ENCODE measurements around the gene SLCO4A1. TPM values are rescaled to one million over a fixed set of nuclear protein-coding genes. Genes with fewer than 3 reads are reported as not detected.

SLCO4A1 gene
- polyA plus RNA-seq, 1 experiment = 0.09 TPM

DNA sequence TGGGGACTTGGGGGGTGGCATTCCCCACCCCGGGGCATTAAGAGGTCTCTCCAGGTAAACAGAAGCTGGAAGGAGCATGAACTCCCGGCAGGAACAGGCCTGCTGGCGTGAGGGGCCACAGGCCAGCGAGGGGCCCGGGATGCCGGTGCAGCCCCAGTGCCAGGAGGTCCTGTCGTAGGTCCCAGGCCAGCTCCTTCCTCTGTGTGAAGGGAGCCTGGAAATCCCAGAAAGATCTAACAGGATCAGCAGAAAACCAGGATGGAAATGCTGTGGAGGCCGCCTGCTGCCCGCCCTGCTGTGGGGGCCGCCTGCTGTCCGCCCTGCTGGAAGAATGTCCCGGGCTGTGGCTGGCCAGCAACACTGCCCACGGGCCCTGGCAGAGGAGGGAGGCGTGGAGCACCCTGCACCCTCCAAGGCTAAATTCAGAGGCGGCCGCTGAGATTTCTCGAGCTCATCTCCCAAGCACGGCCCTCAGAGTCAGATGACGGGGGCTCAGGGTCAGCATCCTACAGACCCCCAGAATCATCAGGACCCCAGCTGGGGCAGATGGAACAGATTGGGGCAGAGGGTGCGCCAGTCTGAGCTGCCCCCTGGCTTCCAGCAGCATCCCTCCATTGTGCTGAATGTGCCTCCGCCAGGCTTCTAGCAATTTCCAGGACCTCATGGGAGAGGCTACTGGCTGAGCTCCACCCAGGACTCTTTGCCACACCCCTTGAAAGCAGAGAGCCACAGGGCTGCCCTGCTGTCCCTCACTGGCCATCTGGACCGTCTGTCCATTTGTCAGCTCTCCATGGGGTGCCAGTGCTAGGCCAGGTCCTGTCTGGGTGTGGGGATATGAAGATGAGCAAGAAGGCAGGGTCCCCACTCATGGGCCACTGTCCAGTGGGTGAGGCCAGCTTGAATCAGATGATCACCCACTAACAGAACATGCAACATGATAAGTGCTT lies 32.2 kb upstream of the SLCO4A1 start:
- no peak overlapping the region for H3K27ac ChIP-seq (ENCODE audit: low read depth, low read length)
- TF ChIP-seq, protein P1, sequence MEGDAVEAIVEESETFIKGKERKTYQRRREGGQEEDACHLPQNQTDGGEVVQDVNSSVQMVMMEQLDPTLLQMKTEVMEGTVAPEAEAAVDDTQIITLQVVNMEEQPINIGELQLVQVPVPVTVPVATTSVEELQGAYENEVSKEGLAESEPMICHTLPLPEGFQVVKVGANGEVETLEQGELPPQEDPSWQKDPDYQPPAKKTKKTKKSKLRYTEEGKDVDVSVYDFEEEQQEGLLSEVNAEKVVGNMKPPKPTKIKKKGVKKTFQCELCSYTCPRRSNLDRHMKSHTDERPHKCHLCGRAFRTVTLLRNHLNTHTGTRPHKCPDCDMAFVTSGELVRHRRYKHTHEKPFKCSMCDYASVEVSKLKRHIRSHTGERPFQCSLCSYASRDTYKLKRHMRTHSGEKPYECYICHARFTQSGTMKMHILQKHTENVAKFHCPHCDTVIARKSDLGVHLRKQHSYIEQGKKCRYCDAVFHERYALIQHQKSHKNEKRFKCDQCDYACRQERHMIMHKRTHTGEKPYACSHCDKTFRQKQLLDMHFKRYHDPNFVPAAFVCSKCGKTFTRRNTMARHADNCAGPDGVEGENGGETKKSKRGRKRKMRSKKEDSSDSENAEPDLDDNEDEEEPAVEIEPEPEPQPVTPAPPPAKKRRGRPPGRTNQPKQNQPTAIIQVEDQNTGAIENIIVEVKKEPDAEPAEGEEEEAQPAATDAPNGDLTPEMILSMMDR (IDR thresholded peaks at IDR 0.05; ENCODE audit: low read depth, low read length) = no peak
- CTCF ChIA-PET = interaction anchor here (0.5 kb wide), 1 partner anchor 110 kb away, joined by 4 read pairs; no protein-coding TSS in a partner anchor
- no peak for DNase-seq (ENCODE audit: low read depth, low spot score)
- no peak overlapping the region for H3K4me3 ChIP-seq (ENCODE audit: low read depth, low read length)
- H3K27me3 ChIP-seq (ENCODE audit: control insufficient read depth, insufficient read depth, low read length) = peaks cover 35% of the 10 kb centered on the region
- H3K9me3 ChIP-seq (ENCODE audit: control insufficient read depth, insufficient read depth, low read length) = peaks cover 9% of the 10 kb centered on the region
- POLR2A ChIA-PET = no interaction called here

DNA sequence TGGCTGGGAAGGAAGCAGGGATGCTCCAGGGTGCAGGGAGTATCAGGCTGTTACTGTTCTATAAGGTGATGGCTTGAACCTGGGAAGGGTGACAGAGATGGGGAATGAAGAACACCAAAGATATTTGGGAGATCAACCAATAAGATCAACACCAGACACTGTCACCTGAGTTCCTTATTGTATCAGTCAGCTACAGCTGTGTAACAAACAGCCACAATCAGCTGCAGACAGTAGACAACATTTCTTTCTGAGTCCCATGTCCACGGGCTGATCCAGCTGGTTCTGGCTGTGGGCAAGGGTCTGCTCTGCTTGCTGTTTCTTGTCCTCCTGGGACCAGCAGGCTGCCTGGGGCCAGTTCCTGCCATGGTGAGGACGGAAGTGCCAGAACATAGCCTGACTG lies 31.3 kb upstream of the SLCO4A1 start:
- ChIA-PET POLR2A (no interaction called here), CTCF (no interaction called here)
- H3K27ac ChIP-seq (ENCODE audit: low read depth, low read length) = no peak overlapping the region
- TF ChIP-seq, protein P1 (IDR thresholded peaks at IDR 0.05; ENCODE audit: low read depth, low read length) = no peak
- no peak overlapping the region for H3K4me3 ChIP-seq (ENCODE audit: low read depth, low read length)
- DNase-seq (ENCODE audit: low read depth, low spot score) = no peak
- peaks cover 9% of the 10 kb centered on the region for H3K9me3 ChIP-seq (ENCODE audit: control insufficient read depth, insufficient read depth, low read length)
- H3K27me3 ChIP-seq (ENCODE audit: control insufficient read depth, insufficient read depth, low read length) = peaks cover 37% of the 10 kb centered on the region

DNA sequence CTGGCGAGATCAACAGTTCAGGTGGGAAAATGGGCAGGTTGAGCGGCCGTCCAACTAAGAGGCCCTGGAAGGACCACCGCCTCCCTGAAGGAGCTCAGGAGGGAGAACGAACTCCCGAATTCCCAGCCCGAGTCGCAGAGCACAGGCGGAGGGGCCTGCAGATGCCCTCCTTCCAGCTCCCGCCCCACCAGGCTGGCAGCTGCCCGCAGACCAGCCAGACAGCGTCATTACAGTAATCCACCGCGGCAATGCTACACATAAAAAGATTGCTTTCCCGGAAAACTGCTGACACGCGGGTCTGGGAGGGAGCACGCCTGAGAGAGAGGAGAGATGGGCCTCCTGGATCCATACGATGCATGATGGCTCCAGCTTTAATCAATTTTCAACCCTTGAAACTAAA lies 30.5 kb upstream of the SLCO4A1 start:
- no peak overlapping the region for H3K4me3 ChIP-seq (ENCODE audit: low read depth, low read length)
- TF ChIP-seq, protein P1 (IDR thresholded peaks at IDR 0.05; ENCODE audit: low read depth, low read length) = no peak
- CTCF ChIA-PET = no interaction called here
- no peak overlapping the region for H3K27ac ChIP-seq (ENCODE audit: low read depth, low read length)
- peaks cover 9% of the 10 kb centered on the region for H3K9me3 ChIP-seq (ENCODE audit: control insufficient read depth, insufficient read depth, low read length)
- DNase-seq (ENCODE audit: low read depth, low spot score) = no peak
- POLR2A ChIA-PET = no interaction called here
- H3K27me3 ChIP-seq (ENCODE audit: control insufficient read depth, insufficient read depth, low read length) = peaks cover 32% of the 10 kb centered on the region

DNA sequence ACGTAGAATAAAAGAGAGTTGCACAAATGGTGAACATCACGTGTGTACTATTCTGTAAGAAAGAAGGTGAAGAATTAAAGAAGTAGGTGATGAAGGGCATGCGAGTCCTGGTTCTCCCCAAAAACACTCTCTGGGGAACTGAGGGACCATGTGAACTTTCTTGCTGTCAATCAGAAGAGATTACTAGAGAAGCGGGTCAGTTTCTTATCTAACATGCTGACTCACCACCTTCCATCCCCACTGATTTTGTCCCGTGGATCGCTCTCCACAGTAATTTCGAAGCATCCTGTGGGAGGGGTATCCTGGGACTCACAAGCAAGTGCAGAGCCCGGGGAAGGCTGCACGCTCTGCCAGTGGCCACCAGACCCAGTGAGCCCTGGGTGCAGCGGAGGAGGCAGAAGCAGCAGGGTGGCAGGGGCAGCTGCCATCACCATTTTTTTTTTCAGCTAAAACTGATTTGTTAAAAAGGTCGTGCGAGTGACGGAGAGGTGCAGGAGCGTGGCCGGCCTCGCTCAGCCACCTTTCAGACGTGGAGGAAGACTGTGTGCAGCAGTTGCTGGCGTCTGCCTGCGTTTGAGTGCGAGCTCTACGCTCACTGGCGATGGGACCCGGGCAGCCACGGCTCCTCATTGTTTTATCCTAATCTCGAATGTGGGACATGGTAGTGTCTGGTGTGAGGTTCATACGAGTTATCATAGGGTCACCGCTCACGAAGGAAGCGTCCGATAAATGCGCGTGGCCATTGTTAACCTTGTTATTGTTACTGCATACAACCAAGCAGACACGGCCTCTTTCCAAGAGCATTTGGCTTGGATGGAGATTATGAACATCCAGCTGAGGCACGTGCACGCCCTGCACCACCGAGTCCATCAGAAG lies 28.0 kb upstream of the SLCO4A1 start:
- POLR2A ChIA-PET = no interaction called here
- no peak overlapping the region for H3K27ac ChIP-seq (ENCODE audit: low read depth, low read length)
- H3K9me3 ChIP-seq (ENCODE audit: control insufficient read depth, insufficient read depth, low read length) = peaks cover 9% of the 10 kb centered on the region
- TF ChIP-seq, protein P1 (IDR thresholded peaks at IDR 0.05; ENCODE audit: low read depth, low read length) = no peak
- CTCF ChIA-PET = no interaction called here
- DNase-seq (ENCODE audit: low read depth, low spot score) = no peak
- peaks cover 24% of the 10 kb centered on the region for H3K27me3 ChIP-seq (ENCODE audit: control insufficient read depth, insufficient read depth, low read length)
- no peak overlapping the region for H3K4me3 ChIP-seq (ENCODE audit: low read depth, low read length)

Data from AG04450 (cell line).